Measurements from ENCODE around the gene KCNK15.

DNA sequence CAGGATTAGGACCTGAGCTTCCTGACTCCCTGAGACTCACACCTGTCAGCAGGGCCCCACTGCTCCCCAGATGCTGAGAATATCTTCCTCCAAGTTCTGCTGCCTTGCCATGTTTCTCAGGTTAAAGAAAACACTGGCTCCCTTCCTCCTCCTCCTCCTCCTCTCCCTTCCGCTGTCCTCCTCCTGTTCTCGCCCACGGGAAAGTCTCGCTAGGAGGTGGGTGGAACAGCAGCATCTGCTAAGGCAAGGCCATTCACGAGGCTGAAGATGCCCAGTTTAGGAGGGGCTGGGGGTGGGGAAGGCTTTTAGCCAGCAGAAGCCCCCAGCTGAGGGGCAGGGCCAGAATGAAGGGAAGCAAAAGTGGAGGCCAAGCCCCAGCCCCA is 23.8 kb downstream of the KCNK15 start:
- TF ChIP-seq, protein P1, sequence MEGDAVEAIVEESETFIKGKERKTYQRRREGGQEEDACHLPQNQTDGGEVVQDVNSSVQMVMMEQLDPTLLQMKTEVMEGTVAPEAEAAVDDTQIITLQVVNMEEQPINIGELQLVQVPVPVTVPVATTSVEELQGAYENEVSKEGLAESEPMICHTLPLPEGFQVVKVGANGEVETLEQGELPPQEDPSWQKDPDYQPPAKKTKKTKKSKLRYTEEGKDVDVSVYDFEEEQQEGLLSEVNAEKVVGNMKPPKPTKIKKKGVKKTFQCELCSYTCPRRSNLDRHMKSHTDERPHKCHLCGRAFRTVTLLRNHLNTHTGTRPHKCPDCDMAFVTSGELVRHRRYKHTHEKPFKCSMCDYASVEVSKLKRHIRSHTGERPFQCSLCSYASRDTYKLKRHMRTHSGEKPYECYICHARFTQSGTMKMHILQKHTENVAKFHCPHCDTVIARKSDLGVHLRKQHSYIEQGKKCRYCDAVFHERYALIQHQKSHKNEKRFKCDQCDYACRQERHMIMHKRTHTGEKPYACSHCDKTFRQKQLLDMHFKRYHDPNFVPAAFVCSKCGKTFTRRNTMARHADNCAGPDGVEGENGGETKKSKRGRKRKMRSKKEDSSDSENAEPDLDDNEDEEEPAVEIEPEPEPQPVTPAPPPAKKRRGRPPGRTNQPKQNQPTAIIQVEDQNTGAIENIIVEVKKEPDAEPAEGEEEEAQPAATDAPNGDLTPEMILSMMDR (IDR thresholded peaks at IDR 0.05): no peak
- no peak for TF ChIP-seq POLR2A (IDR thresholded peaks at IDR 0.05)
